WTC11 (cell line): ENCODE data around the gene NIPA2. TPM values are rescaled to one million over a fixed set of nuclear protein-coding genes. Genes with fewer than 3 reads are reported as not detected.
A peak's percentile ranks its signal among the peaks of the same experiment; 100 is the strongest.

Source experiments
- ATAC-seq: fragments of 200-7000 bp; cut with Tn5 transposase; 2 replicates; pipeline ENCODE4 v1.10.0; 2021; ENCODE audit warnings: mild to moderate bottlenecking, moderate library complexity
- CTCF ChIA-PET: fragments of 300-600 bp; sonication (Branson Sonifier 250); formaldehyde crosslinking; loops from one replicate; lab custom pipeline; 2021; ENCODE audit warnings: antibody characterized with exemption; lab: Charles Lee
- POLR2A ChIA-PET: fragments of 350-600 bp; sonication (Branson Sonifier 250); formaldehyde crosslinking; loops from one replicate; lab custom pipeline; 2021; ENCODE audit warnings: antibody characterized with exemption; lab: Charles Lee
- DNase-seq: peaks from one replicate; pipeline ENCODE4 v3.0.0; 2021; ENCODE audit warnings: low spot score
- H3K27ac Mint-ChIP-seq: 2 replicates; pipeline ENCODE4 v1.8.0; 2021; ENCODE audit warnings: mixed read lengths
- H3K27me3 Mint-ChIP-seq: 2 replicates; pipeline ENCODE4 v1.8.0; 2021; ENCODE audit warnings: low read depth, mild to moderate bottlenecking, moderate library complexity, mixed read lengths
- H3K36me3 Mint-ChIP-seq: 2 replicates; pipeline ENCODE4 v1.8.0; 2021; ENCODE audit warnings: mixed read lengths
- H3K4me1 Mint-ChIP-seq: 2 replicates; pipeline ENCODE4 v1.8.0; 2022; ENCODE audit warnings: mixed read lengths
- H3K4me3 Mint-ChIP-seq: 2 replicates; pipeline ENCODE4 v1.8.0; 2021; ENCODE audit warnings: mild to moderate bottlenecking, moderate library complexity, mixed read lengths
- H3K9me3 Mint-ChIP-seq: 2 replicates; pipeline ENCODE4 v1.8.0; 2021; ENCODE audit warnings: mixed read lengths
- ATF6 ChIP-seq: sonication (generic); formaldehyde crosslinking; IDR thresholded peaks from 2 replicates; pipeline ENCODE4 v1.8.1; 2023; ENCODE audit warnings: mild to moderate bottlenecking, missing genetic modification reagents
- CTCF ChIP-seq: fragments of 200-600 bp; IDR thresholded peaks from 2 replicates; pipeline ENCODE4 v1.8.0; 2022; ENCODE audit warnings: antibody characterized with exemption
- E2F5 ChIP-seq: sonication (generic); formaldehyde crosslinking; IDR thresholded peaks from 2 replicates; pipeline ENCODE4 v1.8.1; 2022; ENCODE audit warnings: mild to moderate bottlenecking, moderate library complexity, missing genetic modification reagents
- ELF4 ChIP-seq: sonication (generic); formaldehyde crosslinking; IDR thresholded peaks from 2 replicates; pipeline ENCODE4 v1.8.1; 2022; ENCODE audit warnings: low read depth, mild to moderate bottlenecking, moderate library complexity, missing genetic modification reagents
- ETV6 ChIP-seq: sonication (generic); formaldehyde crosslinking; IDR thresholded peaks from 2 replicates; pipeline ENCODE4 v1.8.1; 2022; ENCODE audit warnings: mild to moderate bottlenecking, missing genetic modification reagents
- FOXJ3 ChIP-seq: sonication (generic); formaldehyde crosslinking; IDR thresholded peaks from 2 replicates; pipeline ENCODE4 v1.9.0; 2021; ENCODE audit warnings: missing genetic modification reagents, mild to moderate bottlenecking, borderline replicate concordance
- KAT7 ChIP-seq: sonication (generic); formaldehyde crosslinking; IDR thresholded peaks from 2 replicates; pipeline ENCODE4 v1.8.1; 2023; ENCODE audit warnings: missing genetic modification reagents, mild to moderate bottlenecking, borderline replicate concordance
- OVOL2 ChIP-seq: fragments of 250-450 bp; sonication (Bioruptor Pico); IDR thresholded peaks from 2 replicates; pipeline ENCODE4 v1.9.0; 2021; ENCODE audit warnings: mild to moderate bottlenecking, borderline replicate concordance
- PREB ChIP-seq: sonication (generic); formaldehyde crosslinking; IDR thresholded peaks from 2 replicates; pipeline ENCODE4 v1.8.1; 2022; ENCODE audit warnings: mild to moderate bottlenecking, missing genetic modification reagents, moderate library complexity, borderline replicate concordance
- PRRX2 ChIP-seq: fragments of 250-450 bp; sonication (Bioruptor Pico); IDR thresholded peaks from 2 replicates; pipeline ENCODE4 v1.8.0; 2021; ENCODE audit warnings: mild to moderate bottlenecking
- TCF7 ChIP-seq: sonication (generic); formaldehyde crosslinking; IDR thresholded peaks from 2 replicates; pipeline ENCODE4 v1.8.0; 2022; ENCODE audit warnings: mild to moderate bottlenecking, low read depth, missing genetic modification reagents, moderate library complexity
- TEAD1 ChIP-seq: sonication (generic); formaldehyde crosslinking; IDR thresholded peaks from 2 replicates; pipeline ENCODE4 v1.8.0; 2022; ENCODE audit warnings: mild to moderate bottlenecking, missing genetic modification reagents
- USF1 ChIP-seq: sonication (generic); formaldehyde crosslinking; IDR thresholded peaks from 2 replicates; pipeline ENCODE4 v1.8.0; 2022; ENCODE audit warnings: mild to moderate bottlenecking, missing genetic modification reagents
- USF2 ChIP-seq: sonication (generic); formaldehyde crosslinking; IDR thresholded peaks from 2 replicates; pipeline ENCODE4 v1.8.1; 2023; ENCODE audit warnings: mild to moderate bottlenecking, missing genetic modification reagents, moderate library complexity
- ZBTB21 ChIP-seq: sonication (generic); formaldehyde crosslinking; IDR thresholded peaks from 2 replicates; pipeline ENCODE4 v1.8.1; 2023; ENCODE audit warnings: mild to moderate bottlenecking, missing genetic modification reagents, borderline replicate concordance
- ZNF263 ChIP-seq: sonication (generic); formaldehyde crosslinking; IDR thresholded peaks from 2 replicates; pipeline ENCODE4 v1.8.1; 2022; ENCODE audit warnings: low read depth, mild to moderate bottlenecking, moderate library complexity, missing genetic modification reagents
- ZNF317 ChIP-seq: sonication (generic); formaldehyde crosslinking; IDR thresholded peaks from 2 replicates; pipeline ENCODE4 v1.8.1; 2023; ENCODE audit warnings: low read depth, mild to moderate bottlenecking, moderate library complexity, missing genetic modification reagents, borderline replicate concordance
- ZNF425 ChIP-seq: fragments of 250-450 bp; sonication (Bioruptor Pico); conservative IDR thresholded peaks from 2 replicates; pipeline ENCODE4 v1.9.0; 2021; ENCODE audit warnings: mild to moderate bottlenecking
- ZNF671 ChIP-seq: fragments of 250-450 bp; sonication (Bioruptor Pico); IDR thresholded peaks from 2 replicates; pipeline ENCODE4 v1.8.0; 2021; ENCODE audit warnings: mild to moderate bottlenecking
- ZSCAN18 ChIP-seq: fragments of 250-450 bp; sonication (Bioruptor Pico); IDR thresholded peaks from 2 replicates; pipeline ENCODE4 v2.1.2; 2022; ENCODE audit warnings: mild to moderate bottlenecking, moderate library complexity
- total RNA-seq: library from RNA; stranded (reverse); gene quantifications from 3 replicates; pipeline ENCODE4 v1.2.3, GENCODE V29; 2021

NIPA2 gene
- total RNA-seq, 1 experiment from 2014 or later, result 79.5 TPM

- H3K27ac Mint-ChIP-seq, result peak overlapping the region; percentile 63
- no peak overlapping the region for H3K4me3 Mint-ChIP-seq
- peaks cover 30% of the 10 kb centered on the region for H3K4me1 Mint-ChIP-seq
- H3K9me3 Mint-ChIP-seq, result no peaks in the 10 kb centered on the region
- DNase-seq, result no peak
- ATAC-seq, result no peak
- TF ChIP-seq ZNF671 (CRISPR knock-in tag) (no peak), PRRX2 (no peak), E2F5 (CRISPR knock-in tag) (no peak), USF2 (no peak), USF1 (no peak), ZNF317 (CRISPR knock-in tag) (no peak), ZNF425 (CRISPR knock-in tag) (no peak), TEAD1 (no peak), OVOL2 (CRISPR knock-in tag) (no peak)
- POLR2A ChIA-PET, result no interaction called here
- peaks cover 35% of the 10 kb centered on the region for H3K36me3 Mint-ChIP-seq
- CTCF ChIA-PET, result no interaction called here
- H3K27me3 Mint-ChIP-seq, result no peaks in the 10 kb centered on the region
Measured at GRCh38 chr15:22846073-22846472, 7.6 kb downstream of the NIPA2 start.

- H3K4me3 Mint-ChIP-seq, result no peak overlapping the region
- H3K27ac Mint-ChIP-seq, result no peak overlapping the region
- DNase-seq, result no peak
- CTCF ChIA-PET, result no interaction called here
- POLR2A ChIA-PET, result no interaction called here
- no peaks in the 10 kb centered on the region for H3K9me3 Mint-ChIP-seq
- ATAC-seq, result no peak
- H3K27me3 Mint-ChIP-seq, result no peaks in the 10 kb centered on the region
- no peak for TF ChIP-seq ELF4 (CRISPR knock-in tag)
- no peak for TF ChIP-seq CTCF
- no peak for TF ChIP-seq KAT7
- TF ChIP-seq FOXJ3 (CRISPR knock-in tag), result no peak
- TF ChIP-seq ATF6 (CRISPR knock-in tag), result no peak
- TF ChIP-seq ZSCAN18 (CRISPR knock-in tag), result no peak
- TF ChIP-seq ZNF263 (CRISPR knock-in tag), result no peak
- no peak for TF ChIP-seq TCF7 (CRISPR knock-in tag)
- no peak for TF ChIP-seq PREB (CRISPR knock-in tag)
- TF ChIP-seq ETV6 (CRISPR knock-in tag), result no peak
- no peak for TF ChIP-seq ZBTB21 (CRISPR knock-in tag)
- H3K36me3 Mint-ChIP-seq, result peaks cover 47% of the 10 kb centered on the region
- H3K4me1 Mint-ChIP-seq, result peaks cover 17% of the 10 kb centered on the region
Measured at GRCh38 chr15:22850055-22850454, 11.6 kb downstream of the NIPA2 start.
